Urinary bladder (tissue), 4 donors: ENCODE measurements around the gene GPN3. TPM values are rescaled to one million over a fixed set of nuclear protein-coding genes. Genes with fewer than 3 reads are reported as not detected.

Experiments used
- DNase-seq: peaks from one replicate; pipeline ENCODE4 v3.0.0-alpha.2; 2015; ENCODE audit errors: extremely low spot score
- H3K27ac ChIP-seq: one replicate; pipeline ENCODE4 v1.5.1; 2013; ENCODE audit warnings: low read depth, mild to moderate bottlenecking, moderate library complexity
- H3K36me3 ChIP-seq: one replicate; pipeline ENCODE4 v1.6.1; 2013; ENCODE audit warnings: mild to moderate bottlenecking, moderate library complexity; ENCODE audit not compliant: insufficient read depth
- H3K4me1 ChIP-seq: one replicate; pipeline ENCODE4 v1.6.1; 2013; ENCODE audit warnings: mild to moderate bottlenecking, moderate library complexity; ENCODE audit not compliant: insufficient read depth
- H3K4me3 ChIP-seq: one replicate; pipeline ENCODE4 v1.5.1; 2013; ENCODE audit warnings: low read depth, low read length
- WGBS: extraction: QIAGEN DNeasy Blood & Tissue Kit; methylation state at CpG from one replicate; pipeline ENCODE4 v1.1.7; 2013; 5-methylcytosine and 5-hydroxymethylcytosine counted together
- polyA plus RNA-seq: library from polyadenylated mRNA; stranded (reverse); fragments of 200-250 nt; gene quantifications from one replicate; pipeline ENCODE4 v1.2.3, GENCODE V29; 2013
- total RNA-seq: library from RNA; depleted of rRNA; stranded (reverse); fragments of >200 nt; gene quantifications from one replicate; pipeline ENCODE4 v1.2.3, GENCODE V29; 2014
- donor health status: healthy with polysubstance abuse.
- donor health status: healthy.

The GPN3 gene
- total RNA-seq = 17.2 TPM
- 41.2 TPM for polyA plus RNA-seq

- Histone ChIP-seq H3K4me1 (no peaks in the 10 kb centered on the region), H3K27ac (peak within 1 kb of the TSS; percentile 92), H3K36me3 (peaks cover 2% of the 10 kb centered on the region), H3K4me3 (peak within 1 kb of the TSS; percentile 62)
- DNase-seq = peak; percentile 99
- WGBS = under 1% methylated on average over 78 of the region's 78 CpGs
Measured at GRCh38 chr12:110468214-110469048, at the start of gene GPN3, which contains the start of gene FAM216A. GPN3 (minus strand) TSS chr12:110468257; CDS start chr12:110468203, 54 bp downstream. FAM216A (plus strand) TSS chr12:110468845; CDS start chr12:110468876, 31 bp downstream.

GRCh38 chr12:110516995-110517394 lies 48.9 kb upstream of the GPN3 start:
- Histone ChIP-seq H3K27ac (no peak overlapping the region), H3K4me1 (no peaks in the 10 kb centered on the region), H3K36me3 (no peaks in the 10 kb centered on the region), H3K4me3 (no peak overlapping the region)
- DNase-seq = no peak
- WGBS = 88% methylated on average over 3 of the region's 3 CpGs

- Histone ChIP-seq H3K4me1 (no peaks in the 10 kb centered on the region), H3K36me3 (no peaks in the 10 kb centered on the region), H3K4me3 (no peak overlapping the region), H3K27ac (no peak overlapping the region)
- WGBS = 68% methylated on average over 1 of the region's 1 CpG
- no peak for DNase-seq
Measured at GRCh38 chr12:110514363-110514762, 46.3 kb upstream of the GPN3 start.

GRCh38 chr12:110513842-110514241 lies 45.8 kb upstream of the GPN3 start:
- Histone ChIP-seq H3K4me3 (no peak overlapping the region), H3K27ac (no peak overlapping the region), H3K36me3 (no peaks in the 10 kb centered on the region), H3K4me1 (no peaks in the 10 kb centered on the region)
- no peak for DNase-seq
- WGBS = 71% methylated on average over 6 of the region's 6 CpGs

- H3K4me3 ChIP-seq = no peak overlapping the region
- no peak overlapping the region for H3K27ac ChIP-seq
- 79% methylated on average over 4 of the region's 4 CpGs for WGBS
- H3K36me3 ChIP-seq = no peaks in the 10 kb centered on the region
- H3K4me1 ChIP-seq = no peaks in the 10 kb centered on the region
- DNase-seq = no peak
Measured at GRCh38 chr12:110508071-110508586, 40.1 kb upstream of the GPN3 start.

GRCh38 chr12:110505332-110505731 lies 37.3 kb upstream of the GPN3 start:
- WGBS = 75% methylated on average over 3 of the region's 3 CpGs
- H3K4me3 ChIP-seq = no peak overlapping the region
- DNase-seq = no peak

GRCh38 chr12:110503432-110503831 lies 35.4 kb upstream of the GPN3 start:
- Histone ChIP-seq H3K4me1 (no peaks in the 10 kb centered on the region), H3K27ac (no peak overlapping the region), H3K4me3 (no peak overlapping the region), H3K36me3 (no peaks in the 10 kb centered on the region)
- no peak for DNase-seq
- 47% methylated on average over 1 of the region's 1 CpG for WGBS

More at GRCh38 chr12:110505332-110505731, 37.3 kb upstream of the GPN3 start:
- no peaks in the 10 kb centered on the region for H3K4me1 ChIP-seq
- no peak overlapping the region for H3K27ac ChIP-seq
- no peaks in the 10 kb centered on the region for H3K36me3 ChIP-seq

GRCh38 chr12:110501752-110502738 lies 34.0 kb upstream of the GPN3 start, which contains the start of the genes RAD9B and VPS29:
RAD9B (plus strand) TSS chr12:110502331; CDS start chr12:110502338, 7 bp downstream.
VPS29 (minus strand) TSS chr12:110502111; CDS start chr12:110502051, 60 bp downstream.
- DNase-seq = peak; percentile 92
- WGBS = 8% methylated on average over 61 of the region's 61 CpGs

GRCh38 chr12:110501399-110501751 lies 33.3 kb upstream of the GPN3 start:
- Histone ChIP-seq H3K27ac (peak overlapping the region; percentile 87), H3K36me3 (no peaks in the 10 kb centered on the region), H3K4me3 (peak overlapping the region; percentile 70), H3K4me1 (no peaks in the 10 kb centered on the region)
- under 1% methylated on average over 17 of the region's 17 CpGs for WGBS
- DNase-seq = peak; percentile 3

More at GRCh38 chr12:110501752-110502738, 34.0 kb upstream of the GPN3 start, which contains the start of the genes RAD9B and VPS29:
- H3K27ac ChIP-seq = peak within 1 kb of the TSS; percentile 87
- H3K36me3 ChIP-seq = no peaks in the 10 kb centered on the region
- peak within 1 kb of the TSS; percentile 70 for H3K4me3 ChIP-seq
- H3K4me1 ChIP-seq = no peaks in the 10 kb centered on the region

GRCh38 chr12:110498984-110499706 lies 31.1 kb upstream of the GPN3 start:
- WGBS = 70% methylated on average over 4 of the region's 4 CpGs
- Histone ChIP-seq H3K4me1 (no peaks in the 10 kb centered on the region), H3K27ac (no peak overlapping the region), H3K4me3 (no peak overlapping the region), H3K36me3 (no peaks in the 10 kb centered on the region)
- DNase-seq = no peak

- Histone ChIP-seq H3K4me1 (no peaks in the 10 kb centered on the region), H3K27ac (no peak overlapping the region), H3K4me3 (no peak overlapping the region), H3K36me3 (peaks cover 2% of the 10 kb centered on the region)
- DNase-seq = no peak
- WGBS = 97% methylated on average over 7 of the region's 7 CpGs
Measured at GRCh38 chr12:110475426-110475825, 7.4 kb upstream of the GPN3 start.

- H3K36me3 ChIP-seq = peaks cover 2% of the 10 kb centered on the region
- peak overlapping the region; percentile 46 for H3K27ac ChIP-seq
- no peaks in the 10 kb centered on the region for H3K4me1 ChIP-seq
- WGBS = under 1% methylated on average over 15 of the region's 15 CpGs
- DNase-seq = no peak
- peak overlapping the region; percentile 62 for H3K4me3 ChIP-seq
Measured at GRCh38 chr12:110467847-110468213, 227 bp downstream of the GPN3 start.

GRCh38 chr12:110466791-110467190 lies 1.3 kb downstream of the GPN3 start:
- H3K4me1 ChIP-seq = no peaks in the 10 kb centered on the region
- DNase-seq = no peak
- no peak overlapping the region for H3K27ac ChIP-seq
- no peak overlapping the region for H3K4me3 ChIP-seq
- WGBS = 64% methylated on average over 5 of the region's 5 CpGs
- peaks cover 5% of the 10 kb centered on the region for H3K36me3 ChIP-seq
